CD4-positive, alpha-beta T cell treated with Interferon gamma for 1 hour (primary cell): ENCODE results near the gene ITPR2.
"Not testable (repeated sequence)": the region's sequence is repeated elsewhere in the genome, so short reads cannot be mapped to it uniquely, and the experiment has no call there.

Experiments used
- DNase-seq: peaks from one replicate; pipeline ENCODE4 v3.0.0-alpha.2; 2020

The ITPR2 gene

GRCh38 chr12:26783816-26784379 lies 49.1 kb downstream of the ITPR2 start:
- not testable (repeated sequence) for DNase-seq

GRCh38 chr12:26783131-26783526 lies 49.9 kb downstream of the ITPR2 start:
- no peak for DNase-seq

GRCh38 chr12:26782372-26783130 lies 50.4 kb downstream of the ITPR2 start:
- no peak for DNase-seq

GRCh38 chr12:26780656-26781055 lies 52.3 kb downstream of the ITPR2 start:
- DNase-seq = not testable (repeated sequence)

- not testable (repeated sequence) for DNase-seq
Observed at GRCh38 chr12:26778173-26778775, 54.7 kb downstream of the ITPR2 start.

- DNase-seq = no peak
Observed at GRCh38 chr12:26777236-26777635, 55.8 kb downstream of the ITPR2 start.

GRCh38 chr12:26775991-26776390 lies 57.0 kb downstream of the ITPR2 start:
- not testable (repeated sequence) for DNase-seq

GRCh38 chr12:26773313-26774104 lies 59.5 kb downstream of the ITPR2 start:
- no peak for DNase-seq

- no peak for DNase-seq
Observed at GRCh38 chr12:26771861-26772260, 61.1 kb downstream of the ITPR2 start.

- no peak for DNase-seq
Observed at GRCh38 chr12:26770239-26771070, 62.5 kb downstream of the ITPR2 start.

- DNase-seq = no peak
Observed at GRCh38 chr12:26769611-26770010, 63.4 kb downstream of the ITPR2 start.

- no peak for DNase-seq
Observed at GRCh38 chr12:26768611-26769603, 64.1 kb downstream of the ITPR2 start.

- DNase-seq = no peak
Observed at GRCh38 chr12:26767865-26768264, 65.1 kb downstream of the ITPR2 start.

- DNase-seq = no peak
Observed at GRCh38 chr12:26767116-26767515, 65.9 kb downstream of the ITPR2 start.

- DNase-seq = no peak
Observed at GRCh38 chr12:26762186-26762585, 70.8 kb downstream of the ITPR2 start.

GRCh38 chr12:26761775-26762174 lies 71.2 kb downstream of the ITPR2 start:
- DNase-seq = no peak

- no peak for DNase-seq
Observed at GRCh38 chr12:26760657-26761293, 72.2 kb downstream of the ITPR2 start.

- not testable (repeated sequence) for DNase-seq
Observed at GRCh38 chr12:26755362-26755761, 77.6 kb downstream of the ITPR2 start.

GRCh38 chr12:26754148-26754547 lies 78.8 kb downstream of the ITPR2 start:
- DNase-seq = no peak

GRCh38 chr12:26751179-26751578 lies 81.8 kb downstream of the ITPR2 start:
- DNase-seq = no peak
